HG02759 (cell line): ENCODE data around the gene ALG2.
A peak's percentile ranks its signal among the peaks of the same experiment; 100 is the strongest.

ENCODE experiments used
- ATAC-seq: cut with Tn5 transposase; IDR thresholded peaks from one replicate; pipeline ENCODE4 v1.9.1; 2021; ENCODE audit warnings: mild to moderate bottlenecking, moderate library complexity; ENCODE audit not compliant: unreplicated experiment

Gene ALG2

GRCh38 chr9:99193466-99193821 is 28.3 kb downstream of the ALG2 start:
- no peak for ATAC-seq

GRCh38 chr9:99192786-99193465 is 28.8 kb downstream of the ALG2 start:
- ATAC-seq: no peak

- ATAC-seq: no peak
Observed at GRCh38 chr9:99190597-99191283, 31.0 kb downstream of the ALG2 start.

- ATAC-seq: no peak
Observed at GRCh38 chr9:99189887-99190596, 31.7 kb downstream of the ALG2 start.

- ATAC-seq: no peak
Observed at GRCh38 chr9:99189186-99189585, 32.6 kb downstream of the ALG2 start.

- ATAC-seq: no peak
Observed at GRCh38 chr9:99187311-99187710, 34.4 kb downstream of the ALG2 start.

GRCh38 chr9:99185934-99186333 is 35.8 kb downstream of the ALG2 start:
- ATAC-seq: no peak

GRCh38 chr9:99185348-99185632 is 36.5 kb downstream of the ALG2 start:
- no peak for ATAC-seq

- ATAC-seq: peak; percentile 50
Observed at GRCh38 chr9:99184475-99185347, 37.0 kb downstream of the ALG2 start.

GRCh38 chr9:99184110-99184474 is 37.6 kb downstream of the ALG2 start:
- no peak for ATAC-seq

- no peak for ATAC-seq
Observed at GRCh38 chr9:99183616-99184015, 38.1 kb downstream of the ALG2 start.

GRCh38 chr9:99182356-99182755 is 39.4 kb downstream of the ALG2 start:
- no peak for ATAC-seq

GRCh38 chr9:99181621-99182020 is 40.1 kb downstream of the ALG2 start:
- ATAC-seq: peak; percentile 51

- ATAC-seq: no peak
Observed at GRCh38 chr9:99181206-99181605, 40.5 kb downstream of the ALG2 start.

- ATAC-seq: no peak
Observed at GRCh38 chr9:99180662-99181061, 41.1 kb downstream of the ALG2 start.

- peak; percentile 46 for ATAC-seq
Observed at GRCh38 chr9:99180199-99180598, 41.5 kb downstream of the ALG2 start.

- no peak for ATAC-seq
Observed at GRCh38 chr9:99178912-99179872, 42.5 kb downstream of the ALG2 start.

- ATAC-seq: no peak
Observed at GRCh38 chr9:99177576-99178366, 44.0 kb downstream of the ALG2 start.

GRCh38 chr9:99176527-99177013 is 45.2 kb downstream of the ALG2 start:
- ATAC-seq: no peak
